Immature natural killer cell (primary cell): ENCODE results near the gene LRRC61. TPM values are rescaled to one million over a fixed set of nuclear protein-coding genes. Genes with fewer than 3 reads are reported as not detected.
A peak's percentile ranks its signal among the peaks of the same experiment; 100 is the strongest.

Experiments
- DNase-seq, 3 donors: peaks; one replicate each; pipeline ENCODE4 v3.0.0; 2022; ENCODE audit warnings: mixed read lengths in 1 of 3
- H3K27ac Mint-ChIP-seq, 6 donors: one replicate each; pipeline ENCODE4 v1.8.0; 2020; ENCODE audit warnings: mixed read lengths in 6 of 6, mild to moderate bottlenecking in 5 of 6, inconsistent platforms in 4 of 6, moderate library complexity in 3 of 6
- H3K27me3 Mint-ChIP-seq, 3 donors: one replicate each; pipeline ENCODE4 v1.8.0; 2020 to 2021; ENCODE audit warnings: low read depth in 3 of 3, mild to moderate bottlenecking in 3 of 3, mixed read lengths in 3 of 3, moderate library complexity in 3 of 3, inconsistent platforms in 1 of 3
- H3K36me3 Mint-ChIP-seq, 3 donors: one replicate each; pipeline ENCODE4 v1.8.0; 2020; ENCODE audit warnings: mixed read lengths in 3 of 3, inconsistent platforms in 2 of 3, mild to moderate bottlenecking in 2 of 3
- H3K4me1 Mint-ChIP-seq, 2 donors: one replicate each; pipeline ENCODE4 v1.8.0; 2020; ENCODE audit warnings: inconsistent platforms in 2 of 2, mild to moderate bottlenecking in 2 of 2, mixed read lengths in 2 of 2, moderate library complexity in 1 of 2
- H3K4me3 Mint-ChIP-seq, 5 donors: one replicate each; pipeline ENCODE4 v1.8.0; 2020; ENCODE audit warnings: mild to moderate bottlenecking in 5 of 5, mixed read lengths in 5 of 5, inconsistent platforms in 3 of 5, moderate library complexity in 3 of 5
- H3K9me3 Mint-ChIP-seq, 6 donors: one replicate each; pipeline ENCODE4 v1.8.0; 2020; ENCODE audit warnings: mild to moderate bottlenecking in 6 of 6, mixed read lengths in 6 of 6, inconsistent platforms in 4 of 6, moderate library complexity in 3 of 6
- polyA plus RNA-seq, 3 donors: library from polyadenylated mRNA; unstranded; fragments of 300-500 nt; fragmentation: Illumina TruSeq; gene quantifications; one replicate each; pipeline ENCODE4 v1.2.3, GENCODE V29; 2021

The LRRC61 gene
- polyA plus RNA-seq, 3 donors from 2014 or later, result 19.4 to 26.6 (median 20.6) TPM

DNA sequence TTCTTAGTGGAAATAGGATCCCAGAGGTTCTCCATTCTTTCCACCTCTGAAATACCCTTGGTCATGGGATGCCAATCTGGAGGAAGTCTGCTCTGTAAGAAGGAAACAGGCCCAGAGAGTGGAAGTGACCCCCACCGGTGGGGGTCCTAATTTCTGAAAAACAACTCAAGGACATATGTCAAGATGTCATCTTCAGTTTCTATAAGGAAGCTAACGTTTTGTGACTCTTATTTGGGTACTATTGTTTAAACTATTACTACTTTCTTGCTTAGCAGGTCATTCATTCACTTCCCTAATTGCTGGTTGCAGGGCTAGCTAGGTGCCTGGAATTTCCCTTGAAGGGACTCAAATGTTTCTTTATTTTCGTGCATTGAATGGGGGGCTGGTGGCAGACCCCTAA is 54.0 kb downstream of the LRRC61 start:
- Mint-ChIP-seq H3K36me3 (no peaks in the 10 kb centered on the region), H3K4me3 (peak overlapping the region in 2 of 5 donors; percentile 83 to 86), H3K27me3 (peaks cover 2 to 10% (median 6%) of the 10 kb centered on the region in 3 donors), H3K4me1 (peaks cover 36 to 39% of the 10 kb centered on the region in 2 donors), H3K9me3 (no peaks in the 10 kb centered on the region), H3K27ac (peak overlapping the region in 4 of 6 donors; percentile 86 to 92 (median 90))
- DNase-seq, result no peak

DNA sequence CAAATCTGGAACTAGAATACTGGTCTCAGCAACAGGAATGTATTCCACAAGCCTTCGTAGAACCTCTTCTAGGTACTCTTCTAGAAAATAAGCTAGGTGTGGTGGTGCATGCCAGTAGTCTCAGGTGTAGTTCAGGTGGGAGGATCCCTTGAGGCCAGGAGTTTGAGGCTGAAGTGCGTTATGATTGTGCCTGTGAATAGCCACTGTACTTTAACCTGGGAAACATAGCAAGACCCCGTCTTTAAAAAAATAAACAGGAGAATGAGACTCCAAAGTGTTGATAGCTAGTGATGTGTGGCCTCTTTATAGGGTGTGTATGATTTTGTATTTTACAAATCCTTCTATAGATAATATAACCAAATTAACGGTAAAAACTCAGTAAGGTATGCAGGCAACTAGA is 54.5 kb downstream of the LRRC61 start:
- DNase-seq, result no peak
- H3K27ac Mint-ChIP-seq, result peak overlapping the region; percentile 82 to 93 (median 90)
- peak overlapping the region; percentile 83 to 86 (median 86) for H3K4me3 Mint-ChIP-seq
- H3K9me3 Mint-ChIP-seq, result no peaks in the 10 kb centered on the region
- H3K27me3 Mint-ChIP-seq, result peaks cover 2 to 10% (median 6%) of the 10 kb centered on the region in 3 donors
- H3K4me1 Mint-ChIP-seq, result peaks cover 36 to 39% of the 10 kb centered on the region in 2 donors
- no peaks in the 10 kb centered on the region for H3K36me3 Mint-ChIP-seq

DNA sequence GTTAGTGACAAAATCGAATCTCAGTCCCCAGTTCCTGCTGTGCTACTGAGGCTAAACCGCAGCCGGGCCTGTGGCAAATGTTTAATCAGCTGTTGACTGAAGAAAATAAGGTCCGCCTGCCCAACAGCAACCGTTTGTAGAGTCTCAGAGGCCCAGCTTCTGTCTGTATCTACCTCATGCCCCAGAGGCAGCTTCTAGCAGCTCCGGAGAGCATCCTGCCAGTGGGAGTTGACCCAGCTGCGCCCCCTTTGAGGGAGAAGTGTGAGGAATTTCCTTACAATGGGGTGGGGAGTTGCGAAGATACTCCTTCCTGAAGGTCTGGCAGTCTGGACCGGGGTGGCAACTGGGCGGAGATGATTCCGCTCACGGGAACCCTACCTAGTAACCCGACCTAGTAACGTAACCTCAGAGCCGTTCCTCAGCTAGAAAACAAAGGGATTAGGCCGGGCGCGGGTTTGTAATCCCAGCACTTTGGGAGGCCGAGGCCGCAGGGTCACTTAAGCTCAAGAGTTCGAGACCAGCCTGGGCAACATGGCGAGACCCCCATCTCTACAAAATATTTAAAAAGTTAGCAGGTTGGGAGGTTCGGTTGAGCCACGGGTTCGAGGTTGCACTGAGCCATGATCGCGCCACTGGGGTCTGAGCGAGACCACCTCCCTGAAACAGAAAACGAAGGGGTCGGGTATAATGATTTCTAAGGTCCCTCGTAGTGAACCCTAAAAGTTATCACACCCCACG is 55.1 kb downstream of the LRRC61 start:
- H3K36me3 Mint-ChIP-seq, result no peaks in the 10 kb centered on the region
- peaks cover 2 to 10% (median 6%) of the 10 kb centered on the region in 3 donors for H3K27me3 Mint-ChIP-seq
- H3K4me3 Mint-ChIP-seq, result peak overlapping the region; percentile 83 to 86 (median 86)
- H3K4me1 Mint-ChIP-seq, result peaks cover 33 to 39% of the 10 kb centered on the region in 2 donors
- H3K27ac Mint-ChIP-seq, result peak overlapping the region; percentile 82 to 93 (median 90)
- DNase-seq, result peak; percentile 64 to 71 (median 71)
- H3K9me3 Mint-ChIP-seq, result no peaks in the 10 kb centered on the region

DNA sequence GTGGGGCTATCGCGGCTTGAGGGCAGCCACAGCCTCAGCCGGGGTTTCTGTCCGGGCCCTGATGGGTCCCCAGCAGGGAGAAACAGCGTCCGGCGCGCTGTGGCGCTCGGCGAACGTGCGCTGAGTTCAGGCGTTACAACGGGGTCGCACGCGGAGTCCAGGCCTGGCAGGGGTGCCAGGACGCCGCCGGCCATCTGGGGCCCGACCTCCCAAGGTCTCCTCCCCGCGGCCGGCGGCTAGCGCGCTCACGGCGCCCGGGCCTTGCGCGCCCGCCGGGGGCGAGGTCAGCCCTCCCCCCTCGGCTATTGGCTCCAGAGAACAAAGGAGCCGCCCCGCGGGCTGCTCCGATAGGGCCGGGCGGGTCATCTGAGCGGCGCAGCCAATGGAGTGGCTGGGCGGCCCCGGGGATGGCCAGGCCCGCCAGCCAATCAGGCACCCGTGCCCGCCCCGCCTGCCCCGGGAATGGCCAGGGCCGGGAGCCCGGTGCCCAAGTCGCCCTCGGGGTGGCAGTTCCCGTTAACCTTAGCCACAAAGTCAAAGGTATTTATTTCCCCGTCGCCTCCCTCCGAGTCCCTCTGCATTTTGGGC is 55.8 kb downstream of the LRRC61 start, which contains the start of gene ZNF775:
Gene ZNF775 (plus strand): TSS at position 478 of the 588 bp plus-strand sequence. CDS start 9,141 bp downstream, outside the sequence.
- Mint-ChIP-seq H3K9me3 (no peaks in the 10 kb centered on the region), H3K4me3 (peak within 1 kb of the TSS; percentile 88 to 92 (median 92)), H3K4me1 (peaks cover 30 to 33% of the 10 kb centered on the region in 2 donors), H3K27ac (peak within 1 kb of the TSS; percentile 82 to 93 (median 90)), H3K27me3 (peaks cover 2 to 10% (median 6%) of the 10 kb centered on the region in 3 donors), H3K36me3 (no peaks in the 10 kb centered on the region)
- DNase-seq, result peak; percentile 92 to 94 (median 93)

DNA sequence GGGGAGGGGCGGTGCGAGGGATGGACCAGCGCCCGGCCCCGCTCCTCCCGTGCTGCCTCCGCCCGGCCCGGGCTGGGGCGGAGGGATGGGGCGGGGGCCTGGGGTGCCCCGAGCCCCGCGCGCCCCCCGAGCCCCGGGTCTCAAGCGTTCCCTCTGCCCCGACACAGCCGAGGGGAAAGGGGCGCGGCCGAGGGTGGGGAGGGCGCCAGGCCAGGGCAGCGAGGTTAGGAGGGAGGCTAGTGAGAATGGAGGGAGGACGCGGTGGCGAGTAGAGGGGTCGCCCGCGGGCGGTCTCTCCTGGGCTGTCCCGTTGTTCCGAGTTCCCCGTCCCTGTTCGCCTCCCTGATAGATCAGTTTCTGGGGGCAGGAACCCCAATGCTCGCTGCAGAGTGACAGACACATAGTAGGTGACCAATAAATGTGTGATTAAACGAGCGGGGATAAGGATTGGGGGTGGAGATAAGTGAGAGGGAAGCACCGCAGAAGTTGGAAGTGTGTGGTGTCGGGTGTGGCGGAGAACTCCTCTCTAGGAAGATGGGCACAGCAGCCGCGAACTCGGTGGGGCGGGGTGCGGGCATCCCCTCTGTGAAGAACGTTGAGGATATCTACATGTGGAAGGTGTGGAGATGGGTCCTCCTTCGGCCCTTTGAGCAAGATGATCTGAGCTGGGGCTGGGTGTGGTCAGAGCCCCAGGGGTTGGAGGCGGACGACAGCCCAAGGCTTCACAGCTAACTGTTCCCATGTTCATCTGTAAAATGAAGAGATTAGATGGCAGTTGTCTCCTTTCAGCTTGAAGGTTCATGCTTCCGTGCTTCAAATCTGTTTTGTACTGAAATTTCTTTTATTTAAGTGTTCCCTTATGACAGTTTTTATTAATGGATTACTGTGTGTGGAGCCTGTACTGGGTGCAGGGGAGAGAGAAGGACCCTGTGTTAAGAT is 56.6 kb downstream of the LRRC61 start:
- no peaks in the 10 kb centered on the region for H3K9me3 Mint-ChIP-seq
- no peaks in the 10 kb centered on the region for H3K36me3 Mint-ChIP-seq
- peaks cover 2 to 10% (median 6%) of the 10 kb centered on the region in 3 donors for H3K27me3 Mint-ChIP-seq
- H3K4me1 Mint-ChIP-seq, result peaks cover 26 to 29% of the 10 kb centered on the region in 2 donors
- DNase-seq, result no peak
- H3K4me3 Mint-ChIP-seq, result peak overlapping the region; percentile 88 to 92 (median 92)
- H3K27ac Mint-ChIP-seq, result peak overlapping the region in 5 of 6 donors; percentile 59 to 92 (median 89)

DNA sequence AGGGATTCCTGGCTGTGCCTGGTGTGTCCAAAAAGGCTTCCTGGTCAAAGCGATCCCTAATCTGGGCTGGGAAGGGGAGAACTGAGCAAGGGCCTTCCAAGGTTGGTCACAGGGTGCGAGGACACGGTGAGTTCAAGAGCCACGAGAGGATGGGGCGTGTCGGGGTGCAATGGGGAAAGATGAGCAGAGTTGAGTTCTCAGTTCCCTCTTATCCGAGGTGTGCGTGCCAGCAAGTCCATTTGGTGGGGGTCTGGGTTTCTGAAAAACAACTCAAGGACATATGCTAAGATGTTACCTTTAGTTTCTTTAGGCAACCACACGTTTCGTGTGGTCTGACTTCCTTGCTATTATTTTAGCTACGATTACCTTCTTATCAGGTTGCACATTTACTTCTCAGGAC is 57.3 kb downstream of the LRRC61 start:
- no peaks in the 10 kb centered on the region for H3K9me3 Mint-ChIP-seq
- peaks cover 2 to 10% (median 6%) of the 10 kb centered on the region in 3 donors for H3K27me3 Mint-ChIP-seq
- H3K4me1 Mint-ChIP-seq, result peaks cover 26 to 29% of the 10 kb centered on the region in 2 donors
- no peak for DNase-seq
- H3K36me3 Mint-ChIP-seq, result no peaks in the 10 kb centered on the region
- peak overlapping the region in 2 of 6 donors; percentile 92 for H3K27ac Mint-ChIP-seq
- peak overlapping the region; percentile 18 to 92 (median 90) for H3K4me3 Mint-ChIP-seq

DNA sequence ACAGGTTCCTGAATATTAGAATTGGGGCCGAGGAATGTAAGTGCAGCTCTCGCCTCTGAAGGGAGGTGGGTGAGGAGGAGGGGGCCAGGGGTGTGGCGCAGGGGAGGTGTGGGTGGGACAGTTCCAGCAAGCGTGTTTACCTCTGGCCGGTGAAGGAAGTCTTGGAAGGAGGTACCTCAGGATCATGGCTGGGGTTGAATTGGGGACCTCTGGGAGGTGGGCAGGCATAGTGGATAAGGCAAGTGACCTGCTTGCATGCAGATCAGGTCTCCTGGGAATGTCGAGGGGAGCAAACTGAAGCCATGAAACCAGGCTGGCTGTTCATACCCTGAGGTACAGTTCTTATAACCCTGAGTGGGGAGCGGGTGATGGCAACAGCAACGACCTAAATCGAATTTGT is 57.9 kb downstream of the LRRC61 start:
- Mint-ChIP-seq H3K27ac (no peak overlapping the region), H3K27me3 (peaks cover 2 to 10% (median 6%) of the 10 kb centered on the region in 3 donors), H3K4me1 (peaks cover 26 to 28% of the 10 kb centered on the region in 2 donors), H3K9me3 (no peaks in the 10 kb centered on the region), H3K4me3 (peak overlapping the region in 3 of 5 donors; percentile 18 to 88 (median 52)), H3K36me3 (no peaks in the 10 kb centered on the region)
- DNase-seq, result no peak

DNA sequence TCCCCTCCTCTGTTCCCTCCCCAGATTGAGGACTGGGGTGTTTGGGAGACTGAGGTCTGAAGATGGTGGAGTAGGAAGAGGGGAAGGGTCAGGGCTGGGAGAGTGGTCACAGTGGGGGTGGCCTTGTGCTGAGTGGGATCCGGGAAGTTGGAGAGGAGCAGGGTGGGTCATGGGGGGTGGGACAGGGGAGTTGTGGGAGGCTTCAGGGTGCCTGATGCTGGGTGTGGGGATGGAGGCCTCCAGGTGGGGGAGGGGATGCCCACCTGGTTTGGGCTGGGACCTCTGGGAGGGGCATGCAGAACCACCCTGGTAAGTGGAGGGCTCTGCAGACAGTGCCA is 58.6 kb downstream of the LRRC61 start:
- H3K27me3 Mint-ChIP-seq, result peaks cover 2 to 10% (median 6%) of the 10 kb centered on the region in 3 donors
- no peak overlapping the region for H3K27ac Mint-ChIP-seq
- H3K9me3 Mint-ChIP-seq, result no peaks in the 10 kb centered on the region
- no peak for DNase-seq
- H3K4me1 Mint-ChIP-seq, result peaks cover 26 to 28% of the 10 kb centered on the region in 2 donors
- no peak overlapping the region for H3K4me3 Mint-ChIP-seq
- H3K36me3 Mint-ChIP-seq, result no peaks in the 10 kb centered on the region

DNA sequence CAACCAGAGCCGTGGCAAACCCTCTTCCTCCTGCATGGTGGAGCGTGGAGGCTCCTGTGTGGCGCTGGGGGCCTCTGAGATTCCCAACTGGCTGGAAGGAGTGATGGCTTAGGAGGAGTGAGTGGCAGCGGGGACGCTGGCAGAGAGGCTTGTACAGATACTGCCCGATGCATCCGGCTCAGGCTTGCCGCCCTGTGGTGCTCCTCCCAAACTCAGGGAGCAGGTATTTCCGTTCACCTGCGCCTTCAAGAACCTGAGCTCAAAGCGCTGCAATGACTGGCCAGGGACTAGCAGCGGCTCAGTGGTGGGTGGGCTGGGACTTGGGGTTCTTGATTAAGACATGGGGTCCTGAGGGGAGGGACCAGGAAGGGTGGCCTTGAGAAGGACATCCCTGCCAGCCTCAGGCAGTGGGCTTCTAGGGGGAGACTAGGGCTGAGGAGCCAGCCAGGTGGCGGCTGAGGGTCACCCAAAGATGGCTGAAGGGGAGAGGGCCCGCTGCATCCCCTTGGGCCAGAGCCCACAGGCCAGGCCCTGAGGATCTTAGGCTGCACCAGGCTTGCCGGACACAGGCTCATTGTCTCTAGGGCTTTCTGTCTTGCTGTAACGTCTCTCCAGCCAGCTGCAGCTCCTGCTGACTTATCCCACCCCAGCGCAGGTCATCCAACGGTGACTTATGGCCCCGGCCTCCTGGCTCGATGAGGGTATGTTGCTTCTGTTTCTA is 59.1 kb downstream of the LRRC61 start:
- H3K9me3 Mint-ChIP-seq, result no peaks in the 10 kb centered on the region
- H3K4me3 Mint-ChIP-seq, result no peak overlapping the region
- peaks cover 2 to 10% (median 6%) of the 10 kb centered on the region in 3 donors for H3K27me3 Mint-ChIP-seq
- peaks cover 25 to 27% of the 10 kb centered on the region in 2 donors for H3K4me1 Mint-ChIP-seq
- no peaks in the 10 kb centered on the region for H3K36me3 Mint-ChIP-seq
- DNase-seq, result no peak
- peak overlapping the region in 1 of 6 donors; percentile 46 for H3K27ac Mint-ChIP-seq

DNA sequence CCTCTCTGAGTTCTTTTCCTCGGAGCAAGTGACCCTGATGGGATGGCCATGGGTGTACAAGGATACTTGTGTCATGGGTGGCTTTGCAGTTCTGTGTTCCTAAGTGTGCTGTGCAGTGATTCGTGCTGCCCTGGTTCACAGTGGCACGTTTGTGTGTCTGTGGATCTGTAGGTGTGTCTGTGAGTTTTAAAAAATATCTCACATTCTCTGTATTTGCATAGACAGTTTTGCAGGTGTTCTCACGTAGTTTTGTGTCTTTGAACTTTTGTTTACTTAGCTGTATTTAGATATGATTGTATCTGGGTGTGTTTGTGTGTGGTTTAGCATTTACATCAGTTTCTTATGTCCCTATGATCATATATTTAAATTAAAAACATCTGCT is 59.7 kb downstream of the LRRC61 start:
- no peak overlapping the region for H3K27ac Mint-ChIP-seq
- H3K27me3 Mint-ChIP-seq, result peaks cover 2 to 9% (median 6%) of the 10 kb centered on the region in 3 donors
- H3K9me3 Mint-ChIP-seq, result no peaks in the 10 kb centered on the region
- no peak for DNase-seq
- peaks cover 20 to 21% of the 10 kb centered on the region in 2 donors for H3K4me1 Mint-ChIP-seq
- H3K4me3 Mint-ChIP-seq, result no peak overlapping the region
- no peaks in the 10 kb centered on the region for H3K36me3 Mint-ChIP-seq

DNA sequence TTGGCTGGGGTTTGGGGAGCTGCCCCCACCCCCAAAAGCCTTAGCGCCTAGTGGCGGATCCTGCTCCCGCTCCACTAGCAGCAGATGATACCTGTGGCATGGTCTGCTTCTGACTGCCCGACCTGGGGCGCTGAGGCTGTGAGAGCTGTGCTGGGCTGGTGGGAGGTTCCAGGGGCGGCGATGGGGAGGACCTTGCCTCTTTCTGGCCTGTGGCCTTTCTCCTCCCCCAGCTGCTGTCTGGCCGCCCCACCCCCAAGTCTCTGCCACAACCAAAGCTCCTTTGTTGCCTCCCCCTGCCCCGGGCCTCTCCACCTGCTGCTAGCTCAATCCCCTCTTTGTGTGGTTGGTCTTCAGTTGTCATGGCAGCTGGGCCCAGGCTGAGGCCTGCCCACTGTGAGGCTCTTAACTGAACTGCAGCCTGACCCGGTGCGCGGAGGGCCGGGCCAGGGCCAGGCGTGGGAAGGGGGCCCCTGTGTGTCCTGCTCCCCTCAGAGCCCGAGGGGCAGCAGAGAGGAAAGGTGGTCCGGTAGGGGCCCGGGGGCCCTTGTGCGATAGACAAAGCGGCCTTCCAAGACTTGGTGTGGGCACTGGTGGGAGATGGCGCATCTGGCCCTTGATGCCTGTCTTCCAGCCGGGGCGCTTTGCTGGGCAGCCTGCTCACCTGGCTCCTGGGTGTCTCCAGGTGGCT is 60.7 kb downstream of the LRRC61 start:
- DNase-seq, result no peak
- Mint-ChIP-seq H3K27ac (no peak overlapping the region), H3K27me3 (peaks cover 0 to 2% (median 0%) of the 10 kb centered on the region in 3 donors), H3K4me3 (no peak overlapping the region), H3K36me3 (no peaks in the 10 kb centered on the region), H3K4me1 (peaks cover 13 to 14% of the 10 kb centered on the region in 2 donors), H3K9me3 (no peaks in the 10 kb centered on the region)

DNA sequence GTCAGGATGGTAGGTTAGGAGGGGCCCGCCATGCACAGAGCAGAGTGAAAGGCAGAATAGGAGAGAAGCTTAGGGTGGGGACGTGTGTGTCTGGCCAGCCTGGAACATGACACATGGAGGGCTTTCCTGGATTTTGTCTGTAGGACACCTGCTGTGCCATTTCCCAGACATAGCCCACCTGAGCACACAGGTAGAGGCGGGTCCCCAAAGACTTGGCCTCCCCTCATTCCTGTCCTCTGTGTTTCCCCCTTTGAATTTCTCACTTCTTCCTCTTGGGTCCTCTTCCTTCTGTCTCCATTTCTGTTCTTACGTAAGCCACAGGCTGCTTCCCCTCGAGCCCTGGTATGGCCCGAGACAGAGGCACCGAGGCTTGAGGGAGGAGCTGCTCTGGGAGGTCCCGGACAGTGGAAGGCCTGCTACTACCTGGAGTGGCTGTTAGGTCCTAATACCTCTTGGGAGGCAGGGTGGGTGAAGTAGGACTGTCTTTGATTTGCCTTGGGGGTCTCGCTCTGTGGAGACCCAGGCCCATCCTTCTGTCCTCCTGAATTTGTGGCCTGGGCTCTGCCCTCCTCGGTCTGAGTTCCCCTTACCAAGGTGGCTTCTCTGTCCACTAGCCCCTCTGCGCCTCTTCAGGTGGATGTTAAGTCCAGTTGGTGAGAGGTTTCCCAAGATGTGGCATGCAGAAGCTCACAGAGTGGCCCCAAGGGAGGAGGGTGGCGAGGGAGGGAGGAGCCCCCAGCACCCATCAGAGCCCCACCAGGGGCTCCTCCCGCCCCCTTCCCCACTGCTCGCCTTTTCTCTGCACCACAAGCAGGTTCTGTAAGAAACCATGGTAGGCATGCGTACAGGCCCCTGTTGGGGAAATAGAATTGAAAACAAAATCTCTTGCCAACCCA is 61.5 kb downstream of the LRRC61 start:
- Mint-ChIP-seq H3K9me3 (no peaks in the 10 kb centered on the region), H3K4me3 (no peak overlapping the region), H3K27me3 (peaks cover 0 to 2% (median 0%) of the 10 kb centered on the region in 3 donors), H3K27ac (no peak overlapping the region), H3K4me1 (peaks cover 10 to 12% of the 10 kb centered on the region in 2 donors), H3K36me3 (no peaks in the 10 kb centered on the region)
- no peak for DNase-seq
